ENCODE data around the gene HOXA1. TPM values are rescaled to one million over a fixed set of nuclear protein-coding genes. Genes with fewer than 3 reads are reported as not detected.

HOXA1 gene
- 9.6 and 12.1 TPM in 2 replicates for total RNA-seq

DNA sequence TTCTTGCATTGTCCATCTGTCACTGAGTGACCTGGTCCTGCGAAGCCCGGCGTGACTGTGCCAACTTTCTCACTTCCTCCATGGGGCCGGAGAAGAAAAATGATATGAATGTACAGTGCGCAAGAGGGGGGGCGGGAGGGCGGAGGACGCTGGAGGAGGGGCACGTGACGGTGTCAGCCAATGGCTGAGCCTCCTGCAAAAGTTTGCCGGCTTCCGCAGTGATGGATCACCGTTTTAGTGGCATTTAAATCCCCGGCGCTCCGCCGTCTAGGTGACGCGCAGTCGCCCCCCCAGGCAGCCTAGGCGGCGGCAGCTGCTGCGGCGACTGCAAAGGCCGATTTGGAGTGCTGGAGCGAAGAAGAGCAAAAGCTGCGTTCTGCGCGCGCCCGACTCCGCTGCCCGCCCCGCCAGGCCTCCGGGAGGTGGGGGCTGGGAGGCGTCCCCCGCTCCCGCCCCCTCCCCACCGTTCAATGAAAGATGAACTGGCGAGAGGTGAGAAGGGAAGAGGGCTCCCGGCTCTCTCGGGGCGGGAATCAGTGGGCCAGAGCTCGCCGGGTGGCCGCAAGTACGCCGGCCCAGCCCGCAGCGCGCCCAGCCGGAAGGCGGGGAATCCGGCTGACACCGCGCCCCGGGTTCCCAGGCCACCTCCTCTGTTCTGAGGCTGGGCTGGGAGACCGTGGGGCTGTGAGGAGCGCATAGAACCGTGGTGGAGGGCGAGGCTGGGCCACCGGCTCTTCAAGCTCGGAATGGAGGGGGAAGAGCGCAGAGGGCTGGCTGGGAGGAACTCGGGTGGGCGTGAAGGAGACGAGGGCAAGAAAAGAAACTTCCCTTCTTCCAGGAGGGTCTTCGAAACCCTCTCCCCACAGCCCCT, at the start of gene HOXA1:
TSS of gene HOXA1 (minus strand) at position 104 of the 871 bp plus-strand sequence. CDS start at position 16, 88 bp downstream.

GRCh38 chr7:27143023-27143949, 47.5 kb upstream of the HOXA1 start, which contains the start of gene HOXA5:
Gene HOXA5, minus strand, starts transcription at chr7:27143681. Its CDS starts 74 bp downstream, at chr7:27143607.

GRCh38 chr7:27130540-27131389, 35.0 kb upstream of the HOXA1 start, which contains the start of gene HOXA4:
Gene HOXA4, minus strand, starts transcription at chr7:27130757. Its CDS starts 24 bp downstream, at chr7:27130733.

GRCh38 chr7:27102581-27103442, 7.0 kb upstream of the HOXA1 start, which contains the start of gene HOXA2:
Gene HOXA2, minus strand, starts transcription at chr7:27102683. Its CDS starts 183 bp downstream, at chr7:27102500.

Other genes starting within 250 kb of the HOXA1 start
- 10.7 and 12.1 TPM in 2 replicates for gene SKAP2, start 231.4 kb downstream of the HOXA1 start, total RNA-seq
- gene HOXA2, start 6.7 kb upstream of the HOXA1 start, total RNA-seq, result 0.61 and 1.8 TPM in 2 replicates
- gene HOXA4, start 34.8 kb upstream of the HOXA1 start, total RNA-seq, result 1.6 TPM in 2 replicates
- gene HOXA5, start 47.7 kb upstream of the HOXA1 start, total RNA-seq, result 0.68 and 0.70 TPM in 2 replicates
- gene HOXA6, start 51.8 kb upstream of the HOXA1 start, total RNA-seq, result 1.4 TPM in 1 of 2 replicates, not detected in the other
- gene HOXA3, start 56.6 kb upstream of the HOXA1 start, total RNA-seq, result 2.1 and 4.0 TPM in 2 replicates
- 2.4 and 3.6 TPM in 2 replicates for gene HOXA7, start 60.7 kb upstream of the HOXA1 start, total RNA-seq
- gene HOXA9, start 69.5 kb upstream of the HOXA1 start, total RNA-seq, result 6.8 and 7.0 TPM in 2 replicates
- gene HOXA10, start 78.3 kb upstream of the HOXA1 start, total RNA-seq, result 1.1 and 4.5 TPM in 2 replicates
- gene HOXA11, start 89.2 kb upstream of the HOXA1 start, total RNA-seq, result 0.34 and 1.3 TPM in 2 replicates
- gene HOXA13, start 104.1 kb upstream of the HOXA1 start, total RNA-seq, result not detected in 2 replicates
- gene EVX1, start 146.8 kb upstream of the HOXA1 start, total RNA-seq, result not detected in 2 replicates